ENCODE data around the gene DNAH12. TPM values are rescaled to one million over a fixed set of nuclear protein-coding genes. Genes with fewer than 3 reads are reported as not detected.

DNAH12 gene
- total and polyA plus RNA-seq, 10 of the 15 experiments (the other 5 are each of a cell fraction or from before 2014, with no cell fraction given), result under 0.01 to 0.35 (median 0.08) TPM

DNA sequence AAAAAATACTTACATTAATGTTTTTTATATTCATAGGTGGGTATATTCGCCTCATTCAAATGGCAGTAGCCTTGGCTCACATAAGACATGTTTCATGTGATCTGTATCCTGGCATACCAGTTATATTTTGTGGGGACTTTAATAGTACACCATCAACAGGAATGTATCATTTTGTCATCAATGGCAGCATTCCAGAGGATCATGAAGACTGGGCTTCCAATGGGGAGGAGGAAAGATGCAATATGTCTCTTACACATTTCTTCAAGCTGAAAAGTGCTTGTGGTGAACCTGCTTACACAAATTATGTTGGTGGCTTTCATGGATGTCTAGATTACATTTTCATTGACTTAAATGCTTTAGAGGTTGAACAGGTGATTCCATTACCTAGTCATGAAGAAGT lies 15.4 kb upstream of the DNAH12 start:
- in situ Hi-C loops (cut with MboI) (no loop called here), intact Hi-C loops (cut with micrococcal nuclease; ENCODE audit: unreplicated experiment) (loop anchor here (5.0 kb wide), 1 partner anchor 133 kb away; the partner anchor contains the start of gene DENND6A)
- no peak for TF ChIP-seq EGR1 (IDR thresholded peaks at IDR 0.05; ENCODE audit: borderline replicate concordance in 1 of 2, low read depth in 2 of 2, low read length in 2 of 2)
- no peak for TF ChIP-seq SREBF2 (IDR thresholded peaks at IDR 0.05; ENCODE audit: low read length)
- TF ChIP-seq SMAD1 (IDR thresholded peaks at IDR 0.05; ENCODE audit: low read depth, partially characterized antibody), result no peak
- no peak for TF ChIP-seq CREB1 (IDR thresholded peaks at IDR 0.05; ENCODE audit: low read depth)
- no peak for TF ChIP-seq CHD1 (IDR thresholded peaks at IDR 0.05; ENCODE audit: low read depth, low read length)
- no peak for TF ChIP-seq MYC (IDR thresholded peaks at IDR 0.05; ENCODE audit: insufficient read depth, insufficient read length, insufficient replicate concordance, low read length, severe bottlenecking)
- TF ChIP-seq DPF2 (IDR thresholded peaks at IDR 0.05), result no peak
- TF ChIP-seq CUX1 (IDR thresholded peaks at IDR 0.05; ENCODE audit: insufficient replicate concordance, low read depth, low read length), result no peak
- no peak for TF ChIP-seq HSF1 (IDR thresholded peaks at IDR 0.05; ENCODE audit: low read depth, low read length)
- no peak for TF ChIP-seq NR2C1 (IDR thresholded peaks at IDR 0.05)
- TF ChIP-seq JUND (IDR thresholded peaks at IDR 0.05; ENCODE audit: low read depth, low read length), result no peak
- no peak for TF ChIP-seq ZNF384 (IDR thresholded peaks at IDR 0.05; ENCODE audit: borderline replicate concordance, low read depth, low read length)
- TF ChIP-seq IKZF1 (conservative IDR thresholded peaks at IDR 0.05), result no peak
- TF ChIP-seq BRCA1 (IDR thresholded peaks at IDR 0.05; ENCODE audit: low read depth, low read length), result no peak
- no peak for TF ChIP-seq BACH1 (IDR thresholded peaks at IDR 0.05; ENCODE audit: borderline replicate concordance)
- Histone ChIP-seq H4K20me1 (ENCODE audit: control insufficient read depth, insufficient read depth) (no peaks in the 10 kb centered on the region), H3K9ac (ENCODE audit: control insufficient read depth, insufficient read depth, low read length) (no peak overlapping the region), H3K79me2 (ENCODE audit: control insufficient read depth, insufficient read depth, low read length) (peaks cover 68% of the 10 kb centered on the region), H3K9me3 (replicated peaks; ENCODE audit: control insufficient read depth, insufficient read depth, low read length) (no peaks in the 10 kb centered on the region), H3K4me2 (ENCODE audit: control insufficient read depth, insufficient read depth) (peak overlapping the region; percentile 59), H3K36me3 (ENCODE audit: control insufficient read depth in 2 of 2, insufficient read depth in 2 of 2, low read length in 1 of 2) (peaks cover 0 to 14% of the 10 kb centered on the region in 2 experiments; a peak in 2 of 4 replicates), H3K4me1 (ENCODE audit: control insufficient read depth, insufficient read depth, low read length) (no peaks in the 10 kb centered on the region; the same call in none of the 2 replicates), H3K27me3 (replicated peaks in 1 of 2; ENCODE audit: control insufficient read depth in 2 of 2, insufficient read depth in 2 of 2, low read length in 1 of 2) (no peaks in the 10 kb centered on the region), H3K27ac (ENCODE audit: control insufficient read depth, insufficient read depth) (no peak overlapping the region), H3K4me3 (peak overlapping the region; percentile 39; the same call in 1 of the 2 replicates), H2AFZ (ENCODE audit: control insufficient read depth, low read depth, low read length) (no peak overlapping the region)
- FAIRE-seq (no peak), DNase-seq (ENCODE audit: low read depth, low spot score) (no peak), ATAC-seq (no peak)
- SMC1A ChIA-PET (ENCODE audit: uncharacterized antibody, unreplicated experiment), result interaction anchor here (0.7 kb wide), 1 partner anchor 38 kb away, joined by 3 read pairs; no protein-coding TSS in a partner anchor
- BruUV-seq (replicated peaks), result TSS peak; percentile 27
- POLR2A ChIA-PET, result no interaction called here
- RAD21 ChIA-PET (ENCODE audit: unreplicated experiment), result interaction anchor here (1.5 kb wide), 1 partner anchor 267 kb away, joined by 4 read pairs; no protein-coding TSS in a partner anchor
- WGBS (ENCODE audit: insufficient coverage, insufficient replicate concordance, low lambda C conversion rate, missing lambda C conversion rate), result 100% methylated on average over 1 of the region's 1 CpG
- CTCF ChIA-PET, result no interaction called here
